Measurements from ENCODE around the gene CLDN7. TPM values are rescaled to one million over a fixed set of nuclear protein-coding genes. Genes with fewer than 3 reads are reported as not detected.
"Not testable (repeated sequence)": the region's sequence is repeated elsewhere in the genome, so short reads cannot be mapped to it uniquely, and the experiment has no call there.

CLDN7 gene
- polyA plus RNA-seq, 10 donors: 0.47 to 3.0 (median 1.1) TPM

GRCh38 chr17:7256766-7257456, 5.4 kb downstream of the CLDN7 start:
- no peak for DNase-seq

DNA sequence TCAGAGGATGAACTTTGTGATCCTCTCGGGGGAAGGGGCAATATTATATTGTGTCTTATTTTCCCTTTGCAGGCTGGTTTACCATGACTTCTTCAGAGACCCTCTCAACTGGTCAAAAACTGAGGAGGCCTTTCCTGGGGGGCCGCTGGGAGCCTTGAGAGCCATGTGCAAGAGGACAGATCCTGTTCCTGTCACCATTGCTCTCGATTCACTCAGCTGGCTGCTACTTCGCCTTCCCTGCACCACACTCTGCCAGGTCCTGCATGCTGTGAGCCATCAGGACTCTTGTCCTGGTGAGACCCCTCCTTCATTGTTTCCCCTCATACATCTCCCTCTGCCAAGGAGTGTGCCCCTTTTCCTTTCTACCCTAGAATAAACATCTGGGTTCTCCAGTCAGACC, 7.8 kb downstream of the CLDN7 start:
- DNase-seq: no peak

- DNase-seq: no peak
Observed at GRCh38 chr17:7253082-7253481, 9.2 kb downstream of the CLDN7 start.

DNA sequence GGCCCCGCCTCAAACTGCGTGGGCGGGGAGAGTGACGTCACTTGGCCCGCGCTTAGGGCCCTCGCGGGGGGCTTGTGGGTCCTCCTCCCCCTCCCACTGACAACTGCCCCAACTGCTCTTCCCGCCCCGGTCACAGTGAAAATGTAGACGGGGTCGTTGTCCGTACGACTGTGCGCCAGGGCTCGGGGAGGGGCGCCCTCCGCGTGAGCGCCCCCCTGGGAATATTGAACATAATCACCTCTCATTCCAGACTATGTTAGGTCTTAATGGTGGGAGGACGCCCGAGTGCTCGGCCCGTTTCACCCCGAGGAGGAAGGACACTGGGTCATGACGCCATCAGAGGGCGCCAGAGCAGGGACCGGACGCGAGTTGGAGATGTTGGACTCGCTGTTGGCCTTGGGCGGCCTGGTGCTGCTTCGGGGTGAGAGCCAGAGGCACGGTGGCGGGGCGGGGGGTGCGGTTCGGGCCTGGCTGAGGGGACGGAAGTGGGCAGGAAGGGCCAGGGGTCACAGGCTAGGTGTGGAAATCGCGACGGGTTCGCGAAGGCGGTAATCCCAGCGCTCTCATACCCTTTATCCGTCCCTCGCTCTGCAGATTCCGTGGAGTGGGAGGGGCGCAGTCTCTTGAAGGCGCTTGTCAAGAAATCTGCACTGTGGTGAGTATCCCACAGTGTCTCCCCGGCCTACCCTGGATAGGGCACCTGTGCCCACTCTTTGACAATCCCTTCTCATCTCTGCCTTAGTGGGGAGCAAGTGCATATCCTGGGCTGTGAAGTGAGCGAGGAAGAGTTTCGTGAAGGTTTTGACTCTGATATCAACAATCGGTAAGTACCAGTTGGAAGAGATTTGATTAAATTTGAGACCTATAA, 9.9 kb downstream of the CLDN7 start, which contains the start of gene ELP5:
ELP5 (plus strand) TSS at position 40 of the 868 bp plus-strand sequence; CDS start at position 376, 336 bp downstream.
- peak; percentile 94 to 98 (median 95) for DNase-seq

DNA sequence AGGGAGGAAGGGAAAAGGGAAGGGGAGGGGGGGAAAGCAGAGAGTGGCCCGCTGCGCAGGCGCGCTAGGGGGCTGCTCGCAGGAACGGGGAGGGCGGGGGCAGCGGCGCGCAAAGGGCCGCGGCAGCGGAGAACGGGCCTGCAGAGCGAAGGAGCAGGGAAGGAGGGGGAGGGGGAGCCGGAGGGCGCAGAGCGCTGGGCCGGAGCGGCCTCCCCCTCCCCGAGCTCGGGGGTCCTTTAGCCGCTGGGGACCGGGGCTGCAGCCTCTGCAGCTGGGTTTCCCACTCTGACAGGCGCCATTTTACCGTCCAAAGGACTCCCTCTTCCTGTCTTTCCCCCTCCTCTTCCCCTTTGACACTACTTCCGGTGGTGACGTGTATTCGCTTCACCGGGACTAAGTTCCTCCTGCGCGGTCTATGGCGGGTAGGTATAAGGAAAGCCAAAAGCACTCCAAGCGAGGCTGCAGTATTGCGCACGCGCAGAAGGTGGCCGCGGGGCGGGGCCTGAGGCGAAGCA, 10.6 kb downstream of the CLDN7 start, which contains the start of gene CTDNEP1:
CTDNEP1 (minus strand) TSS at position 74 of the 515 bp plus-strand sequence. CDS start 438 bp downstream, outside the sequence.
- peak; percentile 100 for DNase-seq

GRCh38 chr17:7250695-7251627, 11.3 kb downstream of the CLDN7 start:
- peak in 2 of 3 donors; percentile 46 to 58 for DNase-seq

GRCh38 chr17:7249830-7250229, 12.4 kb downstream of the CLDN7 start:
- no peak for DNase-seq

GRCh38 chr17:7249214-7249613, 13.1 kb downstream of the CLDN7 start:
- no peak for DNase-seq

- peak in 1 of 3 donors; percentile 63 for DNase-seq
Observed at GRCh38 chr17:7248796-7249195, 13.5 kb downstream of the CLDN7 start.

GRCh38 chr17:7246779-7247178, 15.5 kb downstream of the CLDN7 start:
- DNase-seq: no peak

DNA sequence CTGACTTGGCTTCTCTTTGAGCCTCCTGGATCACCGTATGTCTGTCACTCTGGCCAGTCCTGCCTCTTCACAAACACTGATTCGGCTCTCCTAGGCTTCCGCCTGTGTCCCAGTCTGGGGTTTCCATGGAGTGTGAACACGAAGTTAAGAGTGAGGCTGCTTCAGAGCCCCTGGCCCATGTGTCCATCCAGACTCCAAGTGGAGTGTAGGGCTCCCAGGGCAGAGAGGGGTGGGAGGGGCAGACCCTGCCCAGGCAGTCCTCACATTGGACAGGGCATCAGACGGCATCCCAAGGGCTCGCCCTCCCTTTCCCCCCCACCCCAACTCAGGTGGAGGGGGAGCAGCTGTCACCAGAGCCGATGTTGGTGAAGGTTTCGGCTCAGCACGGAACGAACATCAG, 18.4 kb downstream of the CLDN7 start:
- DNase-seq: not testable (repeated sequence)

GRCh38 chr17:7243453-7243729, 18.9 kb downstream of the CLDN7 start:
- DNase-seq: no peak

DNA sequence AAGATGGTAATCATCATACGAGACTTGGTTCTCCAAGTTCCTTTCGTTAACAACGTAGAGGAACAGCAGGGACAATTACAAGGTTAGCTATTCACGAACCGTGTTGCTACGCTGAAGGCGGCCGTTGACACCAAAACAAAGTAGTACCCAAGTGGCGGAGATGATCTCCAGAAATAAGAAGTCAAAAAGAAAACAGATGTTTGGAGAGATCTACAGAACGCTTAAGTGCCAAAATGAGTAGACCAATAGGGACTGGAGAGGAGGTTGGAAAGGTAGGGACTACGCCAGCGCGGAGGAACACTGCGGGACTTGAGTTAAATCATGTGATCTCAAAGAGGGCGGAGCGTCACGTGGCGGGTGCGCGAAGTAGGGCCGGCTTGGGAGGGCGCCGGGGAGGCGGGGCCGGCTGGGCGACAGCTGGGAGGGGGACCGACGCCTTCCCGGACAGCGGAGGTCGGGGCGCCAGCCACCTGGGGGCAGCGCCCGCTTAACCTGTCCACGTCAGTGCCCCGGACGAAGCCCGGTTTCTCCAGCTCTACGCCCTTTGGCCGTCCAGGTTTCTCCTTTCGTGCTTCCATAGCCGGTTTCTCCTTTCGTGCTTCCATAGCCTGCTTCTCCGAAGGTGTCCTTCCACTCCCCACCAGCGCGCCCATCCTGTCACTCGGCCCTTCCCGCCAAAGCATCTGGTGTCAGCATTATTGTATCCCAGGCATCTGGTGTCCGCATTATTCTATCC, 19.4 kb downstream of the CLDN7 start:
- peak; percentile 97 to 98 (median 98) for DNase-seq

DNA sequence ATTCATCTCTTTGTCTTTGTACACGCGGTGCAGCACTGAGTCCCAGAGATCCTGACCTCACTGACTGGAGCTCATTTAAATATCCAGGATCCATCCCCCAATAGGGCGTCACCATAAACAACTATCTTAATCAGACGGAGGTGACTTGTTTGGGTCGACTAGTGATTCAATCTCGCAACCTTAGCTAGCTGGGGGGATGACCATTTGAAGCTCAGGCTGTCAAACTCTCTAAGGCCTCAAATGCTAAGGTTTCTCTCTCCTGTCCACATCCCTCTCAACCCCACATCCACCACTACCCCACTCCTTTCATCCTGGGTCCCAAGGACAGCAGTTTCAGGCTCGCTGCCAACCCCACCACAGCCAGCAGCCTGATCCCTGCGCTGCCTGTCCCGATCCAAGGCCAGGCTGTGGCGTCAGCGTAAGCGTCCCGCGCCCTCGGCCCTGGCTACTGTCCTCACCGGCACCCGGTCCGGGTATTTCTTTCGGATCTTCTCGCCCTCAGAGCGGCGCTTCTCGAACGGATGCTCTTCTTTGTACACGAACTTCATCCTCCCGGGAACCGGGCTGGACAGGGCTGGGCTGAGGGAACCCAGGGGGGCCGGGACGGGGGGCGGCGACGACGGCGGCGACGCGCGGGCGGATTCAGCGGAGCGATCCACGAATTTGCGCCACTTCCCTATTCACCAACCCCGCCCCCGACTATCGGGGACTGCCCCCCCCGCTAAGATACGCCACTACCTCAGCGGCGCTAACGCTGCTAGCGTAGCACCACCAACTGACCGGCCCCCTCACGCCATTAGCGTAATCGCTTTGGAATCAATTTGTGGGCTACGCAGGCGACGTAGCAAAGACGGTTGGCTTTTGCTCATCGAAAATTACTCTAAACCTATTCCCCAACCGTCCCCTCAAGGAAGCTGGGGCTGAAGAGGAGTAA, 20.2 kb downstream of the CLDN7 start, which contains the start of gene GABARAP:
GABARAP (minus strand) TSS at position 667 of the 934 bp plus-strand sequence; CDS start at position 548, 119 bp downstream.
- peak; percentile 96 to 99 (median 98) for DNase-seq

DNA sequence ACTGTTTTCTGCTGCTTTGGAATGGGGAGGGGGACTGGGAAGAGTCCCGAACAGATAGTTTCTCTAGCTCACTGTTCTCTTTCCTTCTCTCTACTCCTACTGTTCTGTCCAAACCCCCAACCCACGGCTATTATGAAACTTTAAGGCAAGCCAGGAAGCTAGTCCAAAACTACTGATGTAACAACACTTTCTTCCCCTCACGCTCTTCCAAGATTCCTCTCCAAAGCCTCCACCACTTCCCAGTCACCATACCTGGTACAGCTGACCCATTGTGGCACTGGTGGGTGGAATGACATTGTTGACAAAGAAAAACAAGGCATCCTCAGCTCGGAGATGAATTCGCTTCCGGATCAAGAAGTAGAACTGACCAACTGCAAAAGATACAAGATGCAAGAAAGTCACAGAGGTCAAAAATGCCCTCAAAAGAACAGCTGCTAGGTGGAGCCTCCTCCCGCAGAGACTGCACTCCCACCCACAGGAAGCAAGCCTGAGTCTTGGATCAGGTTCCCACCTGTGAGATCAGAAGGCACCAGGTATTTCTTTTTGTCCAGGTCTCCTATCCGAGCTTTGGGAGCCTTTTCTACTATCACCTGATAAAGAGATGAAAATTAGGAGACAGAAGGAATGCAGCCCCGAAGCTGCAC, 21.1 kb downstream of the CLDN7 start:
- no peak for DNase-seq

GRCh38 chr17:7240375-7240774, 21.9 kb downstream of the CLDN7 start:
- no peak for DNase-seq

DNA sequence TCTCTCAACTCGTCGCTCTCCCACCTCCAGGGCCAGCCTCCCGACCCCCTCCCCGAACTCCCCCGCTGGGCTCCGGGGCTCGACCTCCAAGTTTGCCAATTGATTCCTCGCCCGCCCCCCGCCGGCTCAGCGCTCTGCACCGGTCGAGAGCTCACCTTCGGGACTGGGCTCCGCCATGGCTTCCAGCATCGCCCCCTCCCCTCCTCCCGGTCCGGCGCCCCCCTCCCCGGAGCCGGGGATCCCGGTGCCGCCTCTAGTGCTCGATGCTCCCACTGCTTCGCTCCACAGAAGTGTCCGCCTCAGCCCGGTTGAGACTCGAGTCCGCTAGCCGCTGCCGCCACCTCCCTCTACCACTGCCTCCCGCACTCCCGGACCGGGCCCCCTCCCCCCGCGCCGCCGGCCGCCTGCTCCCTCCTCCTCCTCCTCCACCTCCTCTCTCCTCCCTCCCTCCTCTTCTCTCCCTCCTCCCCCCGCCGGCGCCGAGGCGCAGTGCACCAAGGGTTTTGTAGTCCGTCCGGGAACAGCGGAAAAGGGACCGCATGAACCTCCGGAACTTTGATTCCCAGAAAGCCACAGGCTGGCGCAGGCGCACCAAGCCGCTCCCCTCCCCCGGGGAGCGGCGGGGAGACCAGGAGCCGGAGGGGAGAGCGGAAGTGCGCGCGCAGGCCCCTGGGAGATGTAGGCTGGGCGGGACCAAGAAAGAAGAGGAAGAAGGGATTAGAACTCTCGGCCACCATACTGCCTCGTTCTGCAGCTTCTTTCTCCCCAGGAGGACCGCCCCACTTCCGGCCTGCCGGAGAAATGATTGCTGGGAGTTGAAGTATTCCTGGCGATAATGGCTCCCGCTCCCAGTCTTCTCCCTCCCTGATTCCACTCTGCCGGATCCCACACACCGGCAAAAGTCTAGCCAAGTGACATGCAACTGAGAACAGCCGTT, 22.9 kb downstream of the CLDN7 start, which contains the start of gene PHF23:
PHF23 (minus strand) TSS at position 367 of the 937 bp plus-strand sequence; CDS start at position 189, 178 bp downstream.
- peak; percentile 100 for DNase-seq

All from muscle of back (tissue), 11 donors.